Loucy (cell line): ENCODE results near the gene POLR2J.

Experiments used
- CTCF ChIP-seq: fragments of 200-600 bp; sonication (generic); conservative IDR thresholded peaks from 2 replicates; pipeline ENCODE4 v1.5.1; 2014; ENCODE audit warnings: mild to moderate bottlenecking, antibody characterized with exemption, low read length
- EZH2phosphoT487 ChIP-seq: fragments of 200-600 bp; IDR thresholded peaks from 2 replicates; pipeline ENCODE4 v1.6.1; 2018; ENCODE audit warnings: antibody characterized with exemption, mild to moderate bottlenecking, moderate library complexity, borderline replicate concordance

GRCh38 chr7:102468478-102469350 lies 10.0 kb downstream of the POLR2J start:
- TF ChIP-seq CTCF (no peak), EZH2phosphoT487 (no peak)
